ENCODE measurements around the gene PDGFC.

Gene PDGFC

DNA sequence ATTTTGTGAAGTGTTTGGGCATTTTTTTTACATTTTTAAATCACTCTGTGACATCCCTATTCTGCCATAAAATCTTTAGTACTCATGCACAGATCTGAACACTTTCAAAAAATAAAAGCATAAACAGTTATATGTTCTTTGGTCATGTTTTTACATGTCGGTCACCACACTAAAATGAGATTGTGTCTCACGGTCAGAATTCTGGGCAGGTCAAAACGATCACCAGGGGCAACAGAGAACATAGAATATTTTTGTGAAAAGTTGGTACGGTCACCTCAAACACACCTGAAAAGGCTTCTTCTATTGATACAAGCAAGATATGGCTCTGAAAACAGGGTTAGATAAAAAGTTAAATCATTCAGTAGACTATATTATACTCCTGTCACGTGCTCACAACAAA is 189.1 kb downstream of the PDGFC start:
- DNase-seq (ENCODE audit: low spot score), result no peak

DNA sequence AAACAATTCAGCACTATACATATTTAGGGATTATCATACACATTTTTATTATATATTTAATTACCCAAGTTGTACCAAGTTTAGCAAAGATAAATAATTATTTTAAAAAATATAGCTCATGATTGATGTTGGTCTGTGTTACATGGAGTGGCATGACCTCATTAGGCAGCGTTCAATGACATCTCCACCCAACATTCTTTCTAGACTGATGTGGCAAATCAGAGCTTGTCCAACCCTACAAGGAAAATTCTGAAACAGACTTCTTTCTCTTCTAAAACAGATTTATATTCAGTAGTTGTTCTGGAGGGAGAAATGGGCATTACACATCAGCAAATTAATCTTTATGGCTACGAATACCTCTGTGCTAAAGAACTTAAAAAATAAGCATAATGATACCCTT is 189.7 kb downstream of the PDGFC start:
- DNase-seq (ENCODE audit: low spot score), result no peak

DNA sequence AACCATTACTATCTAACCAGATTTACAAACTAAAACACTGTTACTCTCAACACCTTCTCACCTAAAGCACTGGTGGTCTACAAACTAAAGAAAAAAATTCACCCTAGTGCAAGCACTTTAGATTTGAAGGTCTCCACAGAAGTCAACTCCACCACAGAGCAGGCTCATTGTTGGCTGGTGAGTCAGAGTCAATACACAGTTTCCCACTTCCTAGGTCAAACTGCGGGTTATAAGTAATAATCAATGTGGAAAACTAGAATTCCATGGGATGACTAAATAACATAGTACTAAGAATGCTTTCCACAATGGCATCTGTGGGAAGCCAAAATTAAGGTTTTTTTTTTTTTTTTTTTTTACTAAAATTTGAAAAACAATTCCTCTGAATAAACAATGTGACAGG is 191.8 kb downstream of the PDGFC start:
- DNase-seq (ENCODE audit: low spot score), result no peak

DNA sequence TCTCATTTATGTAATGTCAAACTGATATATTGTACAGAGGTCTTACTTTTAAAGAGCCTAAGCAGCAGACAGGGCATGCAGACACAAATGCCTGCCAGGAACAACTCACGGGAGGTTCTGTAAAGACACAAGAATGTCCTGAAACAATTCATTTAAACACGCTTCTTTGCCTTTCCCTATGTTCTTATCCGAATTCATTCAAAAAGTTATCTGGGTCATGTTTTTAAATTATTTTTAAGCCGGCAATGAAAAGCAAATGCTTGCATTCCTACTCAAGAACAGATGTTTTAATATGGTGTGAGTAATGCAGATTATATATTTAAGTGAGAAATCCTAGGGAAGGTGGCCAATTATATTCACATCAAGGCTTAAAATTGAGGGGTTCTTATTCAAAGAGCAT is 192.6 kb downstream of the PDGFC start:
- DNase-seq (ENCODE audit: low spot score), result no peak

DNA sequence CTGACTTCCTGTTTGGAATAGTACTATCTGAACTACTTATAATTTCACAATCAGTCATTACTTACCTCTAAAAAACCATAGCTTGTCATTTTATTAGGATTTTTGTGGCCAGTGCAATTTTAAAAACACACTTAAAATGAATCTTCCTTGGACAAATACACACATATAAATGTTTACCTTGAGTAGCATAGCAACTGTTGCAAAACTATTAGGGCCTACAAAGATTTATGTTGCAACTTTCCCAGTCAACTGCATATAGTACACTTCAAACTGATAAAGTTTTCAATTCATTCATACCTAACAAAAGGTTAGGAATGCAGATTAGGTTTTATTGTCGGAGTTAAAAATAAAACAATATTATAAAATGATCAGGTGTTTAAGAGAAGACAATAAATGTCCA is 193.0 kb downstream of the PDGFC start:
- no peak for DNase-seq (ENCODE audit: low spot score)

DNA sequence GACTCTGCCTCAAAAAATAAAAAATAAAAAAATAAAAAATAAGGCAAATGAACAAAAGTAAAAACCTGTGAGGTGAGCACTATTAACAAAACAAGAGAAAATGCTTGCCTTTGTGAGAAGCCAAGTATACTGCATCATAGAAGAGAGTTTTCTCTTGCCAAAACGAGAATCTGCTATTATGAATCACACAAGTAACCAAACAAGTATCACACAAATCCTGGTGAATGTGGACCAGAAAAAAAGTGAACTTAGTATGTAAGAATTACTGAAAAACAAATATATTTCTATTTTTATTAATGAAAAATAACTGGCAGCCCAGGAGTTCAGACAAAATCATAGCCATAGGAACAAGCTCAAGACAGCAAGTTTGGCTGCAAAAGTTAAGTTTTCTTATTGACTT is 193.5 kb downstream of the PDGFC start:
- no peak for DNase-seq (ENCODE audit: low spot score)

DNA sequence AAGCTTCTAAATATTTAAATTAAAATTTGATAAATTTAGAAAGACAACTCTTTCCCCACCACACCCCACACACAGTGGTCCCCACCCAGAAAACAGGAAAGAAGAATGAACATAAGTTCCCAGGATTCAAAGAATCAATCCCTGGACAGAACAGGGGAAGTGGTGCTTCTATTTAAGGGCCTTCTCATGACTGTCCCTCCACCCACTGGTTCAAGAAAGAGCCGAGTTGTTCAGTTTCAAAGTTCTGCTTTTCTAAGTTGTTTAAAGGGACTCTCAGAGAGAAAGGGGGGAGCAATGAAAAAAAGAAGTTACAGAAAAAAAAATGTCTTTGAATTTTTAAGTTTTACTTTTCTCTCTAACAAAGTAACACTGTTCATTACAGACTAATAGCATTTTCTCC is 195.8 kb downstream of the PDGFC start:
- DNase-seq (ENCODE audit: low spot score), result no peak

DNA sequence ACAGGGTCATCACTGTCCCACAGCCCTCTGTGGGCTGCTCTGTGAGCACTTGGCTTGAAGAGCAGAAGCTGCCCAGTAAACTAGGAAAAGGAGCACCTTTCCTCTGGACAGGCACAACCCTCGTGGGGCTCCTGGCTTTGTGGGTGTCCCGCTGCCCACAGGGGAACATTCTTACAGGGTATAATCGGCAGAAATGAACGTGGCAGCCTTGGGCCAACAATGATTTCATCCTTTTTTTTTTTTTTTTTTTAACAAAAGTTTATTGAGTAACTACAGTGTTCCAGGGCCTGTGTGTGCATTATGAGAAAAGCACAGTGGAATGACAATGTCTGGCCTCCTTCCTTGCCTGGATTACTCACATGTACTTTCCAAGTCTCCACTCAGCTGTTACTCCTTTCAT is 197.2 kb downstream of the PDGFC start:
- no peak for DNase-seq (ENCODE audit: low spot score)

DNA sequence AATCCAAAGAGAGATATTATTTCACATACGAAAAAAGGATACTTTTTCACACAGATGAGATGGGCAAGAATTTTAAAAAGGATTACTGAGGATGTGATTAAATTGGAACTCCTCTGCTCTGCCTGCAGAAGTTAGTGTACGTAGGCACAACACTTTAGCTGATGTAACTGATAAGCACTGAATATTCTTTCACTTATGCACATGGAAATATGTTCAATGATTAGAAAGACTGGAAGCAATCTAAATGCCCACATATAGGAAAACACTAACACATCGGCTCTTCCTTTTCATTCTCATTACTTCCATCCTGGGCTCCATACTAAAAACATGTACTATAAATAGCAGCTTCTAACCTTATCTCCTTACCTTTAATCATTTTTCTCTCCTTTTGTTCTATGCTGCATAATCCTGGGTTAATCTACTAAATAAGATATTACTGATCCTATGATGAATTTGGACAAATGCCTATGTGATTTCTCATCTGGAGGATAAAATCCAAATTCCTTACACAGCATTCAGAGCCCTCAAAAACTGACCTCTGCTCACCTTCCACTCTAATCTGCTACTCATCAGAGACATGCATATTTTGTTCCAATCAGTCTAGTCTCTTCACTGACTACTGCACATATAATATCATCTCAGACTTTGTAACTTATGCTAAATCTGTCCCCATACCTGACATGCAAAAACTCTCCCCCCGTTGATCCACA is 197.8 kb downstream of the PDGFC start:
- no peak for DNase-seq (ENCODE audit: low spot score)

DNA sequence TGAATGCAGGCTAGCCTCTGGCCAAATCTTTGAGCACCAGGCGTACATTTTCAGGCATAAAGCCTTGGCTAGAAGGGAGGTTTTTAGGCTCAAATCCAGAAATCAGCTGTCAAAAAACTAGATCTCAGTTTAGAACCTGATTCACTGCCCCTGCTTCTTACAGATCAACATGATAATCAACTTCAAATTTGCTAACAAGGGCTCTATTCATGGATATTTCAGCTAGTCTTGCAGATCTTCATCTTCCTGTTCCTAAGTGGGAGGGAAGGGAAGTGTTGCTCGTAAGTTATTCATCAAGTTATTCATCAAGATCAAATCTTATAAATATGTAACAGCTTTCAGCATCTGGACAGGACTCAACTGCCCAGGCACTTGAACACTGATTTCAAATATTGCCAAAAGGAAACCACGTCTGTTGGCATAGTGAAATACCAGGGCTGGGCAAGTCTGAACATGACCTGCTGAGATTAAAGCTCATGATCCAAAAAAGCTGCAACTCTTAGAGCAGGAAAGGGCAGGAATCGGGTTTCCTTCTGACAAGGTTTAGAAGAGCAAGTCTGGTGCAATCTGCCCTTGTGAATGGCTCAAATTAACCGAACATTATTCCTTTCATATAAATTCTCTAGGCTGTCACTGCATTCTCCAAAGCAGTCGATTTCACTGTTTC is 200.3 kb downstream of the PDGFC start:
- no peak for DNase-seq (ENCODE audit: low spot score)

DNA sequence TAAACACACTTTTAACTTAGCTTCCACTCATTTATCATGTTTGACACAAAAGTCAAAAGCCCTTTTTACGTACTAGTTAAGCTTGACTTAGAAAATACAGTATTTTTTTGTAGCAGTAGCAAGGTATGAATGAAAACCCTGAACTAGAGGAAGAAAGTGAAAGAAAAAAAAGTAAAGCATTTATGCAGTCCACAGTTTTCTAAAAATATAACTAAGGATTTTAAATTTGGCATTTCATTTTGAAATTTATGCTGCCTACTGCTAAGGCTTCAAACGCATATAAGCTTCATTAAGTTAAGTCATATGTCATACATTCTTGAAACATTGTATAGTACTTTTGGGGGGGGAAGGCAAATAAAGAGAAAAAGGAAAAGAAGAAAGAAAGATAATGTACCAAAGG is 201.5 kb downstream of the PDGFC start:
- no peak for DNase-seq (ENCODE audit: low spot score)

DNA sequence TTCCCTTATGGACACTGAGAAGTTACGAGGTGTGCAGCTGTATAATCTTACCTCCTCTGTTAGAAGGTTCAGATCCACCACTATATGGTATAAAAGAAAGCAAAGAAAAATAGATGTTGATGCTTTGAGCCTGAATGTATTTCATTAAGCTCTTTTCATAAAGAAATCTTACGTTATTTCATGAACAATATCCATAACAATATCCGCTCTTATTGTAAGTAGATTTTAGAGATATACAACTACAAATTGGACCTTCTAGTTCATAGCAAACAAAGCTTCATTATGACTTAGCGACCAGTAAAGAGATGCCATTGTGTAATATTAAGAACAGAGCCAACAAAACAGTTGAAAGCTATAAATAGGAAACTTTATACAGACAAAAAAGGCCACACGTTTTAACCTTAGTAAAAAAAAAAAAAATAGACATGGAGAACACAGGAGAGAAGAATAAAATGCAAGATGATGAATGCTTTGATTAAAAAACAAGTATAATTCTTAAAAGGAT is 203.6 kb downstream of the PDGFC start:
- DNase-seq (ENCODE audit: low spot score), result no peak

DNA sequence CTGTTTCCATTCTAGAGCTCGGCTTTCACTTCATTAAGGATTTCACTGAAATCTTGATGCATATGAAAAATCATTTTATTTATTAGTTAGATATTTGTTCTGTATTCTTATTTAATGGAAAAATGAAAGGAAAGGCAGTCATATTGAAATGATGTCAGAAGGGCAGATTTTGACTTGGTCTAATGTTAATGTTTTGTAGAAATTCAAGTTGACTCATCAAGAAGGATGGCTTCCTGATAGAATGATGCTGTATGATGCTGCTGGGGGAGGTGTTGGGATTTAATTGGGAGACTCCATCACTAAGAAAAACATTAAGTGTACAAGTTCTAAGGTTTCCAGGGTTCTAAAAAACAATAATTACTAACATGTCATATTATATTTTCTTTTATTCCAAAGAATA is 204.8 kb downstream of the PDGFC start:
- DNase-seq (ENCODE audit: low spot score), result no peak

DNA sequence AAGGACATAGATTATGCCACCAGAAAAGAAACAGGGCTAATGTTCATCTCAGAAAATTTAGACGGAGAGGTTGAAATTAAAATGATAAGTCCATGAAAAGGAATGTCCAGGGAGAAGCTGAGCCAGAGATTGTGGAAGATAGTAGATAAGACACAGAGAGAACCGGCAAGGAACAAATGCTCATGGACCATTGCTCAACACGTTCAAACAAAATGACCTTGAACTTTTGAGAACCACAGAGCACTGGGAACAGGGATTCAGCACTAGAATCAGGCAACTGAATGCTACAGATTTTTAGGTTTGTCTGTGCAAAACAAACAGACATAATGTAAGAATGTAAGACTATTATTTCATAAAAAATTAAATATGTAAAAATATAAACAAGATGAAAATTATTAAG is 206.3 kb downstream of the PDGFC start:
- no peak for DNase-seq (ENCODE audit: low spot score)

DNA sequence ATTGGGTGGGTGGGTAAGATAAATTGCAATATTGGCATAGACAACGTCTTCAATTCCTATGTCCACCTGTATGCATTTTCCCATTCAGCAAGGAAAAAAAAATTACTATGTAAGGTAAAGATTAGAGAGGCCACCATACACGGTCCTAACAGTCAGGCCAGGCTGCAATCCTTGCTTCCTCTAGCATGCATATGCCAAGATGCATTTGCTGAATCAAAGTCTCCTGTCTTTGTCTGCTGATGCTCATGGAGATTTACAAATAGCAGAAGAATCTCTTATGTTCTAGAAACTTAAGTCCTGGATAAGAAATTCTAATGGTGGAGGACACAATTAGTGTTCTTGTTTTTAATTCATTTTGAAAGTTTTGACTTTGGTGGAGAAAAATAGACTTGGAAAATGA is 206.8 kb downstream of the PDGFC start:
- DNase-seq (ENCODE audit: low spot score), result no peak

DNA sequence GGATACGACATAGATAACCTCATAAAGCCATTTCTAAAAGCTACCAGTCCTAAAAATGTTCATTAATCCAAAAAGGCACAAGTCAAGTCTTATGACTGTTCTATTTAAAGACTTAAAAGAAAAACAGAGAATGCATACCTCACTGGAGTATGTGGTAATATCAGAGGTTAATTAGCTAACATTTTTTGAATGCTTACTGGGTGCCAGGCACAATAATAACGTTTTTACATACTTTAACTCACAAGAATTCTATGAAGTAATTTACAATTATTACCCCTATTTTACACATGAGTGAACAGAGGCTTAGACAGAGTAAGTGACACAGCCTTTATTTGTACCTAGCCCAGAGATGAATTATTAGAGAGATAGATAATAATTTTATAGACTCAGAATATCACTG is 207.5 kb downstream of the PDGFC start:
- DNase-seq (ENCODE audit: low spot score), result no peak

DNA sequence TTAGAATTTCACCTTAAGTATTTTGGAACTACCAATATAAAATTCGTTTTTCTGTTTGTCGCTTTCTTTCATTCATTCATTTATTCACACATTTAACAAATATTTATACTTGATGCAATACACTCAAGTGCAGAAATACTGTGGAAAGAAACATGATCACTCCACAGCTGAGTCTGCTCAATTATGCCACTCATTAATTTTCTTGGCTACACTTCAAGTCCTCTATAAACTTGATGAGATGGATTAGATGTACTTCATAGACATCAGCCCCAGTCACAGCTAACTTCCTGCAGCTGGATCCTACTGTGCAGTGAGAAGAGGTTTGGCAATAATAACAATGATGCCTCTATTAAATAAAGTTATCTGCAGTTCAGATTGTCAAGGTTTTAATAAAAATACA is 208.1 kb downstream of the PDGFC start:
- DNase-seq (ENCODE audit: low spot score), result no peak

DNA sequence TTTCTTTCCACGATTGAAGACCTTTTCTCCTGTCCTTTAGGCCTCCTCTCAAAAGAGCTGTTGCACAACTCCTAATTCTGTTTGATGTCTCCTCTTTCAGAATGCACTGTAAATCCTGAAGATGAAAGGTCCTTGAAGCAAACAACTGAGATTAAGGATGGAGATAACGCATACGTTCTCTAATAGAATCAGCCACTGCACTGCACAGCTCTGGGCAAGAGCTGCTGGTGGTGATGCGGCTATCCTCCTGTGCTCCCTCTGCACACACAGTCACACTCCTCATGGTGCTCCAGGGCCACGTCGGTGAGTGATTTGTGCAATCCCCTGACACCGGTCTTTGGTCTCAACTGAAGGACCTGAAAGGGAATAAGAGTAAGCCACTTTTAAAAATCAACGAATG is 208.7 kb downstream of the PDGFC start:
- DNase-seq (ENCODE audit: low spot score), result no peak

DNA sequence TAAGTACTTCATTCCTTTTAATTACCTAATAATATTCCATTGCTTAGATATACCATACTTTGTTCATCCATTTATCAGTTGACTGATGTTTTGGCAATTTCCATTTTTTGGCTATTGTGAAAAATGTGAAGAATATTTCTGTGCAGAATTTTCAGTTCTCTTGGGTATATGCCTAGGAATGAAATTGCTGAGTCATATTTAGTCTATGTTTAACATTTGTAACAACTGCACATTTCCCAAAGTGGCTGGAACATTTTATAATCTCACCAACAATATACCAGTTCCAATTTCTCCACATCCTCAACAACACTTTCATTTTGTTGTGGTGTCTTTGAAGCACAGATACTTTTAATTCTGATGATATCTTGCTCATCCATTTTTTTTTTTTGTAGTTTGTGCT is 215.5 kb downstream of the PDGFC start:
- DNase-seq (ENCODE audit: low spot score), result no peak

DNA sequence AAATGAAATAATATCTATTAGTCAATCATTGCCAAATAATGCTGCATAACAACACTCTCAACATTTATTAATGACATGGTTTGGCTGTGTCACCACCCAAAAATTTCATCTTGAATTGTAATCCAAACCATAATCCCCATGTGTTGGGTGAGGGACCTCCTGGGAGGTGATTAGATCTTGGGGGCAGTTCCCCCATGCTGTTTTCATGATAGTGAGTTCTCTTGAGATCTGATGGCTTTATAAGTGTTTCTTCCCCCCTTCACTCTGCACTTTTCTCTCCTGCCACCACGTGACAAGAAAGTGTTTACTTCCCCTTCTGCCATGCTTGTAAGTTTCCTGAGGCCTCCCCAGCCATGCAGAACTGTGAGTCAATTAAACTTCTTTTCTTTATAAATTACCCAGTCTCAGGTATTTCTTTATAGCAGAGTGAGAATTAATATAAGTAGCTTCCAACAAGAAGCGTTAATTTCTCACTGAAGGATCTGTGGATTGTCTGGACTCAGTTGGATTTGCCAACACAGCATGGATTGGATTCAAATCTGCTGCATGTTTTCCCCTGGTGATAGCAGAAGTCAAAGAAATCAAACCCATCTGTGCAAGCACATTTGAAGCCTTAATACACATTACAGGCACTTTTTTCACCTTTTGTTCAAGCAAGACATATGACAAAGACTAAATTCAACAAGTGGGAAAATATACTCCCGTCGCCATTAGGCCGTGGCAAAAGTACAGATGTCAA is 216.6 kb downstream of the PDGFC start:
- DNase-seq (ENCODE audit: low spot score), result no peak

DNA sequence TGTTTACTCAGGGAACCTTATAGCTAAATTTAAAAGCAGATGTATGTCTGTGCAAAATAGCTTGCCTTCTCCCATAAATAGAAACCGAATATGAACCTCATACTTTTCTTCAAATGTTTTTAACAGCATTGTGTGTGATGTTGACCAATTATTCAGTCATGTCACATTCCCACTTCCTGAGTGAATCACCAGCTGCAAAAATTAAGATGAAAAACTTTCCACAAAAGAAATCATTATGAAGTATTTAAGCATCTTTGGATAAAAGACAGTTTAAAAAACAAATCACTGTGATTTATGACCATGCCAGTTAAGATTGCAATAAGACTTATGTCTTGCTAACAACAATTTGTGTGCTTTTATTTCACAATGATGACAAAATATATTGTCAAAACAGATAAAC is 220.1 kb downstream of the PDGFC start:
- no peak for DNase-seq (ENCODE audit: low spot score)

DNA sequence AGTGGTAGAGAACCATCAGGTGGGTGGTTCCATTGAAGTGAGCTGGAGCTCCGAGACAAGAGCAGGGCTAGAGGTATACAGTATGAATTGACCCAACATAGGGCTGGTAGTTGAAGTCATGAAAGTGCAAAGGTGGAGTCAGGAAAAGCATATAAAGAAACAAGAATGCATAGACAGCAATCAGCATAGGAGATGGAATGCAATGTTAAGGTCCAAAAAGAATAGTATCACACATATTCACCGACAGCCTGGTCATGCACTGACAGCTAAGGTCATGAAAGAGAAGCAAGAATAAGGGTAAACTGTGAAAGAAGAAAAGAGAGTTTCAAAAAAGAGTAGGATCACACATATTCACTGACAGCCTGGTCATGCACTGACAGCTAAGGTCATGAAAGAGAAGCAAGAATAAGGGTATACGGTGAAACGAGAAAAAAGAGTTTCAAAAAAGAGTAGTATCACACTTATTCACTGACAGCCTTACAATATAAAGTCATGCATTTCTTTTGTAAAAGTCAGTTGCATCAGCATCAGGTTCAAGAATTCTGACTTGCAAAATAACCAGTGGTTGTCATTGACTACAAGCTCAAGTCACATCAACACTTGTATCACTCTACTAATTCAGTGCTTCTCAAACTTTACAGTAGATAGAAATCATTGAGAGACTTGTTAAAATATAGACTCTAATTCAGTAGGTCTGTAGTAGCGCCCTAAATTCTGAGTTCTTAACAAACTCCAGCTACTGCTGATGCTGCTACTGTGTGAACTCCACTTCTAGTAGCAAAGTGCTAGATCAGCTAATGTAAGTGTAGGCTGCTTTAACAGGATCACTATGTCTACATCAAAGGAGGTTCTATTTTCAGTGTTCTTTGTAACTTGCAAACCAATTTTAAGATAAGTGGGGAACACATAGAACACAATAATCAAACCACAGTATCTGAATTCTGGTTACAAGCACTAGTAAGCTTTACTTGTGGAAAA is 221.9 kb downstream of the PDGFC start:
- DNase-seq (ENCODE audit: low spot score), result no peak
